IMR-90 (cell line): ENCODE measurements around the gene TRPM1. TPM values are rescaled to one million over a fixed set of nuclear protein-coding genes. Genes with fewer than 3 reads are reported as not detected.

ENCODE experiments used
- BHLHE40 ChIP-seq: fragments of 150-350 bp; IDR thresholded peaks from 2 replicates; pipeline ENCODE4 v1.6.1; 2016; ENCODE audit warnings: mild to moderate bottlenecking, low read depth, low read length
- FOS ChIP-seq: fragments of 150-350 bp; IDR thresholded peaks from 2 replicates; pipeline ENCODE4 v1.6.1; 2016; ENCODE audit warnings: low read depth, low read length
- MAZ ChIP-seq: IDR thresholded peaks from 2 replicates; pipeline ENCODE4 v1.6.1; 2012; ENCODE audit warnings: low read depth, mild to moderate bottlenecking, low read length, improper control_type of control experiment, moderate library complexity, borderline replicate concordance
- POLR2A ChIP-seq: IDR thresholded peaks from 2 replicates; pipeline ENCODE4 v1.6.1; 2012; ENCODE audit warnings: mild to moderate bottlenecking, low read depth, low read length
- RCOR1 ChIP-seq: IDR thresholded peaks from 2 replicates; pipeline ENCODE4 v1.6.1; 2012; ENCODE audit warnings: mild to moderate bottlenecking, low read length, improper control_type of control experiment; ENCODE audit not compliant: insufficient replicate concordance
- USF2 ChIP-seq: fragments of 150-350 bp; IDR thresholded peaks from 2 replicates; pipeline ENCODE4 v1.6.1; 2017; ENCODE audit warnings: mild to moderate bottlenecking, antibody characterized with exemption, low read length, low read depth
- polyA plus RNA-seq, 3 experiments: library from polyadenylated mRNA; depleted of rRNA; stranded (reverse); fragments of >200 nt; gene quantifications; 2 replicates each; pipeline ENCODE4 v1.2.3, GENCODE V29; 2012; ENCODE audit warnings: low replicate concordance in 1 of 3
- total RNA-seq: library from RNA; depleted of rRNA; stranded (reverse); fragments of >200 nt; gene quantifications from 2 replicates; pipeline ENCODE4 v1.2.3, GENCODE V29; 2012

The TRPM1 gene
- total and polyA plus RNA-seq, 2 of the 4 experiments (the other 2 are of a cell fraction) = not detected

- TF ChIP-seq USF2 (no peak), FOS (no peak), MAZ (no peak), RCOR1 (no peak), BHLHE40 (no peak), POLR2A (no peak)
Measured at GRCh38 chr15:31128477-31128876, 27.0 kb upstream of the TRPM1 start (continued).
